H1 (cell line): ENCODE data around the gene ARL6IP4. TPM values are rescaled to one million over a fixed set of nuclear protein-coding genes. Genes with fewer than 3 reads are reported as not detected.

Source experiments
- CTCF ChIA-PET: fragments of 300-600 bp; sonication (Branson Sonifier 250); formaldehyde crosslinking; loops from one replicate; lab custom pipeline; 2021; ENCODE audit not compliant: partially characterized antibody; lab: Charles Lee
- POLR2A ChIA-PET: fragments of 300-600 bp; sonication (Branson Sonifier 250); formaldehyde crosslinking; loops from one replicate; lab custom pipeline; 2021; ENCODE audit warnings: inconsistent platforms; ENCODE audit not compliant: partially characterized antibody; lab: Charles Lee
- DNase-seq, 2 experiments: peaks; one replicate each; pipeline versions ENCODE4 v3.0.0 to v3.0.0-alpha.2; 2010 to 2022; ENCODE audit warnings: low spot score in 2 of 2, low read depth in 1 of 2, mixed read lengths in 1 of 2
- FAIRE-seq: peaks from 2 replicates; lab custom pipeline; 2011; peaks lifted over from hg19 to GRCh38; lab: Jason Lieb, UNC
- H2AFZ ChIP-seq: 2 replicates; pipeline ENCODE4 v1.8.1; 2012; ENCODE audit warnings: low read length, inconsistent platforms
- H2AK5ac ChIP-seq: 2 replicates; pipeline ENCODE4 v1.6.1; 2013; ENCODE audit warnings: low read depth, low read length
- H2BK120ac ChIP-seq: replicated peaks from 2 replicates; pipeline ENCODE3; 2013; ENCODE audit warnings: low read depth, low read length, inconsistent platforms
- H2BK12ac ChIP-seq: 2 replicates; pipeline ENCODE4 v1.6.1; 2013; ENCODE audit warnings: low read depth, low read length
- H2BK15ac ChIP-seq: 2 replicates; pipeline ENCODE4 v1.6.1; 2013; ENCODE audit warnings: low read length
- H2BK20ac ChIP-seq: 2 replicates; pipeline ENCODE4 v1.6.1; 2013; ENCODE audit warnings: low read length
- H2BK5ac ChIP-seq: 2 replicates; pipeline ENCODE4 v1.6.1; 2013; ENCODE audit warnings: low read depth, low read length
- H3K14ac ChIP-seq: 2 replicates; pipeline ENCODE4 v1.6.1; 2013; ENCODE audit warnings: inconsistent platforms; ENCODE audit not compliant: insufficient read length
- H3K18ac ChIP-seq: 2 replicates; pipeline ENCODE4 v1.6.1; 2013; ENCODE audit warnings: low read length; ENCODE audit errors: extremely low read depth
- H3K23ac ChIP-seq: 2 replicates; pipeline ENCODE4 v1.6.1; 2013; ENCODE audit warnings: inconsistent platforms; ENCODE audit not compliant: insufficient read length
- H3K23me2 ChIP-seq: 2 replicates; pipeline ENCODE4 v1.6.1; 2013; ENCODE audit warnings: low read depth, low read length
- H3K27ac ChIP-seq: 2 replicates; pipeline ENCODE4 v1.6.1; 2011; ENCODE audit warnings: low read depth, low read length, inconsistent platforms
- H3K27me3 ChIP-seq, 4 experiments: replicated peaks in 1 of 4; 1 replicate in 1 of 4; 2 replicates in 3 of 4; pipeline versions ENCODE4 v1.6.1 to v1.8.1; 2011 to 2013; ENCODE audit warnings: low read length in 3 of 4, mild to moderate bottlenecking in 3 of 4, inconsistent platforms in 2 of 4, mixed read lengths in 2 of 4, moderate library complexity in 1 of 4; ENCODE audit not compliant: control insufficient read depth in 3 of 4, insufficient read depth in 3 of 4; ENCODE audit errors: extremely low read depth in 1 of 4
- H3K36me3 ChIP-seq, 4 experiments: 2 replicates each; pipeline versions ENCODE4 v1.6.1 to v1.8.1; 2011 to 2013; ENCODE audit warnings: mild to moderate bottlenecking in 4 of 4, low read length in 3 of 4, moderate library complexity in 2 of 4, control low read depth in 1 of 4, inconsistent platforms in 1 of 4; ENCODE audit not compliant: insufficient read depth in 4 of 4, control insufficient read depth in 2 of 4
- H3K4ac ChIP-seq: replicated peaks from 2 replicates; pipeline ENCODE3; 2013; ENCODE audit warnings: low read length, low read depth, mixed read lengths, inconsistent platforms; ENCODE audit not compliant: insufficient read length
- H3K4me1 ChIP-seq, 4 experiments: replicated peaks in 1 of 4; 1 replicate in 1 of 4; 2 replicates in 3 of 4; pipeline versions ENCODE4 v1.6.1 to v1.8.1; 2011 to 2013; ENCODE audit warnings: low read length in 3 of 4, inconsistent platforms in 2 of 4, mixed read lengths in 1 of 4; ENCODE audit not compliant: insufficient read depth in 4 of 4, control insufficient read depth in 3 of 4
- H3K4me2 ChIP-seq, 2 experiments: 2 replicates each; pipeline versions ENCODE4 v1.6.1 to v1.8.1; 2011 to 2013; ENCODE audit warnings: low read depth in 2 of 2, low read length in 2 of 2, control low read depth in 1 of 2, inconsistent platforms in 1 of 2, mild to moderate bottlenecking in 1 of 2; ENCODE audit not compliant: insufficient read depth in 1 of 2
- H3K4me3 ChIP-seq, 4 experiments: fragments of 200-600, 300-600 bp in 1 of 4; sonication (generic), shearing (Covaris generic), sonication (Bioruptor Twin) in 1 of 4; 2 replicates each; pipeline versions ENCODE4 v1.5.1 to v1.8.1; 2011 to 2016; ENCODE audit warnings: low read length in 4 of 4, low read depth in 3 of 4, control low read depth in 2 of 4, inconsistent platforms in 2 of 4, mild to moderate bottlenecking in 2 of 4, mixed read lengths in 1 of 4, moderate library complexity in 1 of 4; ENCODE audit not compliant: insufficient read depth in 2 of 4; ENCODE audit errors: extremely low read depth in 1 of 4
- H3K56ac ChIP-seq: replicated peaks from 2 replicates; pipeline ENCODE3; 2013; ENCODE audit warnings: low read depth, mild to moderate bottlenecking, mixed read lengths, low read length, inconsistent platforms; ENCODE audit not compliant: insufficient read length
- H3K79me1 ChIP-seq: 2 replicates; pipeline ENCODE4 v1.6.1; 2013; ENCODE audit warnings: low read depth, low read length, control low read depth
- H3K79me2 ChIP-seq, 2 experiments: 2 replicates each; pipeline versions ENCODE4 v1.6.1 to v1.8.1; 2012 to 2013; ENCODE audit warnings: low read length in 2 of 2, mild to moderate bottlenecking in 2 of 2, inconsistent platforms in 1 of 2; ENCODE audit not compliant: insufficient read depth in 2 of 2, control insufficient read depth in 1 of 2
- H3K9ac ChIP-seq, 4 experiments: replicated peaks in 1 of 4; 1 replicate in 1 of 4; 2 replicates in 3 of 4; pipeline versions ENCODE4 v1.6.1 to v1.8.1; 2011 to 2013; ENCODE audit warnings: low read depth in 3 of 4, low read length in 3 of 4, control low read depth in 2 of 4, mild to moderate bottlenecking in 2 of 4, moderate library complexity in 2 of 4, inconsistent platforms in 1 of 4; ENCODE audit errors: extremely low read depth in 1 of 4
- H3K9me3 ChIP-seq, 2 experiments: 2 replicates each; pipeline versions ENCODE4 v1.6.1 to v1.8.1; 2012 to 2013; ENCODE audit warnings: mild to moderate bottlenecking in 2 of 2, moderate library complexity in 2 of 2, control low read depth in 1 of 2, inconsistent platforms in 1 of 2, low read depth in 1 of 2, low read length in 1 of 2, mixed read lengths in 1 of 2; ENCODE audit not compliant: insufficient read depth in 2 of 2
- H4K20me1 ChIP-seq, 2 experiments: replicated peaks in 1 of 2; 2 replicates each; pipeline versions ENCODE3 to v1.8.1; 2011 to 2013; ENCODE audit warnings: inconsistent platforms in 2 of 2, low read length in 2 of 2, mild to moderate bottlenecking in 1 of 2; ENCODE audit not compliant: insufficient read depth in 2 of 2, control insufficient read depth in 1 of 2
- H4K5ac ChIP-seq: 2 replicates; pipeline ENCODE4 v1.6.1; 2013; ENCODE audit warnings: low read length, low read depth, mixed read lengths, inconsistent platforms; ENCODE audit not compliant: insufficient read length
- H4K8ac ChIP-seq: 2 replicates; pipeline ENCODE4 v1.8.0; 2013; ENCODE audit warnings: mild to moderate bottlenecking, moderate library complexity, low read length, inconsistent platforms; ENCODE audit not compliant: insufficient read depth; ENCODE audit errors: extremely low read depth
- H4K91ac ChIP-seq: replicated peaks from 2 replicates; pipeline ENCODE3; 2013; ENCODE audit warnings: low read length, mixed read lengths, inconsistent platforms; ENCODE audit not compliant: insufficient read length
- BCL11A ChIP-seq, 2 experiments: IDR thresholded peaks; one replicate each; pipeline ENCODE4 v1.6.1; 2011; ENCODE audit warnings: low read depth in 2 of 2, low read length in 2 of 2, mild to moderate bottlenecking in 2 of 2
- CBX5 ChIP-seq: fragments of 300-800, 300-1000 bp; sonication (generic); IDR thresholded peaks from 2 replicates; pipeline ENCODE4 v1.7.1; 2016; ENCODE audit warnings: antibody characterized with exemption, low read length, low read depth
- CTBP2 ChIP-seq: IDR thresholded peaks from 2 replicates; pipeline ENCODE4 v1.7.0; 2011; ENCODE audit warnings: borderline replicate concordance, mild to moderate bottlenecking, moderate library complexity, mixed read lengths, low read length; ENCODE audit not compliant: insufficient read depth, insufficient read length
- JUND ChIP-seq: IDR thresholded peaks from 2 replicates; pipeline ENCODE4 v1.6.1; 2011; ENCODE audit warnings: mild to moderate bottlenecking, improper control_type of control experiment, low read length
- NRF1 ChIP-seq: IDR thresholded peaks from 2 replicates; pipeline ENCODE4 v1.6.1; 2011; ENCODE audit warnings: mild to moderate bottlenecking, low read depth, low read length, improper control_type of control experiment
- PHF8 ChIP-seq: fragments of 200-600 bp; sonication (generic); conservative IDR thresholded peaks from 2 replicates; pipeline ENCODE4 v1.7.1; 2012; ENCODE audit warnings: low read depth, mild to moderate bottlenecking, inconsistent platforms, low read length, moderate library complexity
- SAP30 ChIP-seq: fragments of 300-600 bp; sonication (generic); IDR thresholded peaks from 2 replicates; pipeline ENCODE4 v1.7.1; 2012; ENCODE audit warnings: low read length, moderate library complexity, mild to moderate bottlenecking, inconsistent platforms; ENCODE audit not compliant: insufficient read depth, insufficient replicate concordance
- SUZ12 ChIP-seq: fragments of 200-600 bp; sonication (generic); IDR thresholded peaks from 2 replicates; pipeline ENCODE4 v1.6.1; 2012; ENCODE audit warnings: mild to moderate bottlenecking, inconsistent platforms, low read length, moderate library complexity, mixed read lengths
- YY1 ChIP-seq: IDR thresholded peaks from 2 replicates; pipeline ENCODE4 v1.6.1; 2011; ENCODE audit warnings: low read depth, mild to moderate bottlenecking, low read length
- WGBS, 2 experiments: shearing (Covaris generic) in 1 of 2; methylation state at CpG; one replicate each; pipeline versions ENCODE4 v1.1.6 to v1.1.7; 2013 to 2015; ENCODE audit warnings: low lambda C conversion rate in 2 of 2, mixed read lengths in 2 of 2, inconsistent platforms in 1 of 2, low coverage in 1 of 2, missing lambda C conversion rate in 1 of 2; ENCODE audit not compliant: insufficient replicate concordance in 2 of 2, insufficient coverage in 1 of 2, insufficient read length in 1 of 2; ENCODE audit errors: extremely low coverage in 1 of 2, missing lambda C conversion rate in 1 of 2; 5-methylcytosine and 5-hydroxymethylcytosine counted together
- polyA plus RNA-seq, 7 experiments: library from polyadenylated mRNA; depleted of rRNA in 3 of 7; stranded (reverse) in 5 of 7; unstranded in 2 of 7; fragments of >200 nt in 5 of 7; fragments of 200-250 nt in 2 of 7; gene quantifications; 1 replicate in 5 of 7; 2 replicates in 1 of 7; 4 replicates in 1 of 7; pipeline versions ENCODE4 v1.2.1 to v1.2.3, GENCODE V29; 2011 to 2013; ENCODE audit warnings: missing spikeins in 2 of 7, mixed read lengths in 2 of 7
- total RNA-seq: library from RNA; stranded (reverse); fragmentation: NEBNext Ultra II Directional; extraction: Animal tissue kit (Norgen Biotek cat#: 25700); gene quantifications from 2 replicates; pipeline ENCODE4 v1.2.1, GENCODE V29; 2021
- TF ChIP-seq, protein P1 (sequence below): IDR thresholded peaks from 2 replicates; pipeline ENCODE4 v1.6.1; 2011; ENCODE audit warnings: low read length, improper control_type of control experiment

Gene ARL6IP4
- total and polyA plus RNA-seq, 2 of the 8 experiments (the other 6 are each of a cell fraction or from before 2014, with no cell fraction given) = 76.4 to 109 TPM

GRCh38 chr12:122984612-122985337, 4.3 kb downstream of the ARL6IP4 start:
- H3K4me3 ChIP-seq = no peak overlapping the region
- no peaks in the 10 kb centered on the region for H3K79me1 ChIP-seq
- peak overlapping the region; percentile 62; the same call in 1 of the 2 replicates for H4K8ac ChIP-seq
- H4K91ac ChIP-seq = no peak overlapping the region
- no peak overlapping the region for H3K27ac ChIP-seq
- DNase-seq (no peak), FAIRE-seq (no peak)
- H3K9ac ChIP-seq = no peak overlapping the region
- ChIA-PET POLR2A (interaction anchor here (1.0 to 3.3 kb wide), 5 partner anchors 9 to 19 kb away, joined by 3 to 15 read pairs (median 3); partner anchors contain the start of genes ABCB9 and OGFOD2), CTCF (interaction anchor here (0.6 to 1.8 kb wide), 5 partner anchors 16 to 224 kb away, joined by 3 to 4 read pairs (median 3); no protein-coding TSS in a partner anchor)
- H3K27me3 ChIP-seq = no peaks in the 10 kb centered on the region
- H3K14ac ChIP-seq = no peak overlapping the region
- peaks cover 0 to 2% of the 10 kb centered on the region in 2 experiments; a peak in 1 of 4 replicates for H3K79me2 ChIP-seq
- peaks cover 0 to 10% (median 4%) of the 10 kb centered on the region in 4 experiments; a peak in 5 of 7 replicates for H3K4me1 ChIP-seq
- peaks cover 15% of the 10 kb centered on the region; the same call in 1 of the 2 replicates for H3K23me2 ChIP-seq
- peaks cover 0 to 7% of the 10 kb centered on the region in 2 experiments for H4K20me1 ChIP-seq
- no peak overlapping the region for H3K56ac ChIP-seq
- H2AK5ac ChIP-seq = no peak overlapping the region
- no peak overlapping the region for H3K4ac ChIP-seq
- H2BK20ac ChIP-seq = no peak overlapping the region
- H2BK12ac ChIP-seq = no peak overlapping the region
- no peak overlapping the region; the same call in 1 of the 2 replicates for H2BK5ac ChIP-seq
- no peak overlapping the region for H4K5ac ChIP-seq
- H3K4me2 ChIP-seq = no peak overlapping the region
- 87% methylated on average over 34 of the region's 34 CpGs; no CpG with 5 or more reads in 1 of the 2 experiments for WGBS, 2 experiments
- no peaks in the 10 kb centered on the region for H3K9me3 ChIP-seq
- no peak overlapping the region for H2BK15ac ChIP-seq
- no peak overlapping the region for H2AFZ ChIP-seq
- H3K23ac ChIP-seq = no peak overlapping the region
- H3K36me3 ChIP-seq = peaks cover 0 to 6% (median 1%) of the 10 kb centered on the region in 4 experiments; a peak in 2 of 8 replicates
- no peak overlapping the region; the same call in 1 of the 2 replicates for H3K18ac ChIP-seq
- no peak overlapping the region for H2BK120ac ChIP-seq
- TF ChIP-seq PHF8 (no peak), JUND (no peak), SAP30 (no peak), NRF1 (no peak), CTBP2 (no peak), CBX5 (no peak), SUZ12 (no peak), BCL11A (IDR thresholded peaks at IDR 0.05; ENCODE audit: low read depth in 2 of 2, low read length in 2 of 2) (no peak), YY1 (no peak)
- TF ChIP-seq, protein P1, sequence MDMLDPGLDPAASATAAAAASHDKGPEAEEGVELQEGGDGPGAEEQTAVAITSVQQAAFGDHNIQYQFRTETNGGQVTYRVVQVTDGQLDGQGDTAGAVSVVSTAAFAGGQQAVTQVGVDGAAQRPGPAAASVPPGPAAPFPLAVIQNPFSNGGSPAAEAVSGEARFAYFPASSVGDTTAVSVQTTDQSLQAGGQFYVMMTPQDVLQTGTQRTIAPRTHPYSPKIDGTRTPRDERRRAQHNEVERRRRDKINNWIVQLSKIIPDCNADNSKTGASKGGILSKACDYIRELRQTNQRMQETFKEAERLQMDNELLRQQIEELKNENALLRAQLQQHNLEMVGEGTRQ = no peak
